Peyer's patch (tissue), 4 donors: ENCODE measurements around the gene ADRM1.

ENCODE experiments used
- CTCF ChIP-seq, 6 experiments: fragments of 450-650 bp in 4 of 6; fragments of 200-600 bp in 2 of 6; sonication (generic) in 1 of 6; IDR thresholded peaks; one replicate each; pipeline ENCODE4 v1.5.1; 2017 to 2019; ENCODE audit warnings: antibody characterized with exemption in 6 of 6, mild to moderate bottlenecking in 3 of 6, moderate library complexity in 1 of 6
- POLR2A ChIP-seq, 2 donors: fragments of 450-650 bp; IDR thresholded peaks; one replicate each; pipeline ENCODE4 v1.5.1; 2017; ENCODE audit warnings: antibody characterized with exemption in 2 of 2, mild to moderate bottlenecking in 2 of 2, moderate library complexity in 2 of 2

- no peak for TF ChIP-seq POLR2A (IDR thresholded peaks at IDR 0.05)
- TF ChIP-seq CTCF (IDR thresholded peaks at IDR 0.05), result no peak
Observed at GRCh38 chr20:62357187-62357667, 54.4 kb downstream of the ADRM1 start.
